Activated effector memory CD4-positive, alpha-beta T cell treated with Interleukin-2 at 50 U/mL for 16 hours (primary cell): ENCODE data around the gene MGARP.
A peak's percentile ranks its signal among the peaks of the same experiment; 100 is the strongest.
"Not testable (repeated sequence)": the region's sequence is repeated elsewhere in the genome, so short reads cannot be mapped to it uniquely, and the experiment has no call there.

Experiments used
- DNase-seq: peaks from one replicate; pipeline ENCODE4 v3.0.0-alpha.2; 2020

The MGARP gene

DNA sequence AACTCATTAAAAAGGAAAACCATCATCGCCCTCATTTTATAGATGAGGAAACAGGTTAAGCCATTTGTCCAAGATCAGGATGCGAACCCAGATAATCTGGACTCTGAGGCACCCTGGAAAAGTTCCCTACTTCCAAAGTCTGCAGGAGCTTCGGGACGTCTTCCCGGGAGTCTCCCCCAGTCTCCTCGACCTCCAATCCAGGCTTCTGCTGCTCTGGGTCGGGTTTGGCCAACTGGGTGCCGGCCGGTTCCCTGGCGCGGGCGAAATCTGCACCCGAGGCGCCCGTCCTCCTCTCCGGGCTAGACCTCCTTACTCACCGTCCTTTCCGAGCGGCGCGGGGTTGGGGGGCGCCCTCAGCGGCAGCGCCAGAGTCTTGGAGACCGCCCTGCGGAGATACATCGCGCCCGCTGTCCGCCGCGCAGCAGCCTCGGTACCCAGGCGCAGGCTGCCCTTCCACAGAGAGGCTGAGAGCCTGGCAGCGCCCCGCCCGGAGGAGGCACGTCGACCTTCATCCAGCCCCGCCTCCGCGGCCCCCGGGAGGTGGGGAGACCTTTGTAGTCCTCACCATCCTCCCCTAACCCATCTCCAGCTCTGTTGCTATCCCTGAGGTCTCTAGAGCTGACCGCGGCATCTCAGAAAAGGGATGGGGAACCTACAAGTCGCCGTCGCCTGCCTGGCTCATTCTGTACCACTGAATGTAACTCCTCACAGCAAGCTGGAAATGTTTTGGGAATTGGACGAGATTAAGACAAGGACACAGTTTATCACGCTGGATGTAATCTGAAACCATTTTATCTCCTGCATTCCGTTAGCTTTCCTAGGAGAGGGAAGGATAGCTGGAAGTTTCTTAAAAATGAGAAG lies at the start of gene MGARP:
Gene MGARP (minus strand): TSS at position 466 of the 861 bp plus-strand sequence. CDS start 67 bp downstream, at position 399.
- DNase-seq: no peak

DNA sequence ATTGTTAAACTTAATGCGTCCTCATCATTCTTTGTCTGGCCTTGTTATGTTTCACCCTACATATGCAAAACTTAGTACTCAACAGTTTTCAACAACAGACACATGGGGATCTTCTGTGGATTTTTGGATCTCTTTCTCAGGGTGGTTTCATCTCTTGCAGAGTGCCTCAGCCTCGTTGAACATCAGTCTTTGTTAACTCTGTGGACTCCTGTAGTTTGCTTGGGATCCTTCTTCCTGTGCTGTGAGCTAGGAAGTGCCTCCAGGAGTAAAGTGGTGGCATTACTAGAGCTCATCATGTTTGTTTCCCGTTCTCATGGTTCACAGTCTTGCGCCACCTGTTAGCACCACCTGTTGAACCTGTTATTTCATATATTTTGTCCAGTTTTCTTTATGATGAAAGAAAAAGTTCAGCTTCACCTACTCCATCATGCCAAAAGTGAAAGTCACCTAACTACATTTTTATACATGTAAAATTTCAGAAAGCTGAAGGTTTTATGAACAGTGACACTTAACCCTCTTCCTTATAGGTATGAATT lies 49.7 kb upstream of the MGARP start:
- DNase-seq: no peak

DNA sequence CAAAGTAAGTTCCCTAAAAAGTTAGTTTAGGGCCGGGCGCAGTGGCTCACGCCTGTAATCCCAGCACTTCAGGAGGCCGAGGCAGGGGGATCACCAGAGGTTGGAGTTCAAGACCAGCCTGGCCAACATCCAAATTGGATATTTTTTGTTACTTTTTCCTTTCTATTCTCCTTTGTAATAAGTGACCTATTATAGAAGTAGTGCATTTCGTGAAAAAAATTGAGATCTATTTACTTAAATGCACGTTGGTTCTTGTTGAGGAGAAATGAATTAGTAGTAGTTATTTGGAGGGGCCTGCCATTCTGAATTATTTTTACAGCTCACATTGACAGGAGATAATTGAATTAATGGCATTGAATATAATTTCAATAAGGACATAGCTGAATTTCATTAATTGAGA lies 44.6 kb upstream of the MGARP start:
- no peak for DNase-seq

DNA sequence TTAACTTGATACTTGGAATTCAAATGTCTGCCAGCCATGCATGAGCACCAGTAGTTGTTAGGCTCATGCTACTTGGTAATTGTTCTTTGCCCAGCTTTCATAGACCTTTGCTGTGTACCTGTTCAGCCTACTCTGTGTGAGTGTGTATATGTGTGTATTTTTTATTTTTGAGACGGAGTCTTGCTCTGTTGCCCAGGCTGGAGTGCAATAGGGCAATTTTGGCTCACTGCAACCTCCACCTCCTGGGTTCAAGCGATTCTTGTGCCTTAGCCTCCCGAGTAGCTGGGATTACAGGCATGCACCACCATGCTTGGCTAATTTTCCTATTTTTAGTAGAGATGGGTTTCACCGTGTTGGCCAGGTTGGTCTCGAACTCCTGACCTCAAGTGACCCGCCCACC lies 42.5 kb upstream of the MGARP start:
- not testable (repeated sequence) for DNase-seq

DNA sequence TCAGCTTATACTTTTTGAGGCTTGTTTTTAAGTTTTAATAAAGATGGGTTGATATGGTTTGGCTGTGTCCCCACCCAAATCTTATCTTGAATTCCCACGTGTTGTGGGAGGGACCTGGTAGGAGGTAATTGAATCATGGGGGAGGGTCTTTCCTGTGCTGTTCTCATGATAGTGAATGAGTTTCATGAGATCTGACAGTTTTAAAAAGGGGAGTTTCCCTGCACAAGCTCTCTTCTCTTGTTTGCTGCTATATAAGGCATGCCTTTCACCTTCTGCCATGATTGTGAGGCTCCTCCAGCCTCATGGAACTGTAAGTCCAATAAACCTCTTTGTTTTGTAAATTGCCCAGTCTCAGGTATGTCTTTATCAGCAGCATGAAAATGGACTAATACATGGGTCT lies 42.0 kb upstream of the MGARP start:
- DNase-seq: not testable (repeated sequence)

DNA sequence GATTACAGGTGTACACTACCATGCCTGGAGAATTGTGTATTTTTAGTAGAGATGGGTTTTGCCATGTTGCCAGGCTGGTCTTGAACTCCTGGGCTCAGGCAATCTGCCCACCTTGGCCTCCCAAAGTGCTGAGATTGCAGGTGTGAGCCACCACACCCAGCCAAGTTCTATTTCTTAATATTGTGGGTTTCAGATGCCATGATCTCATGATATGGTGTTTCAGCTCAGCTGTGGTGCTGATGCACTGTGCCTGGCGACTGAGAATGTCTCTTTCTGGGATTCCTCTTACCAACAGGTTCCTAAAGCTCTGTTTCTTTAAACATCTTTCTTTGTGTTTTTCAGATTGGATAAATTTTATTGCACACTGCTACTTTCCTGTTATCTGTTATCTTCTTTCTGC lies 39.5 kb upstream of the MGARP start:
- DNase-seq: no peak

DNA sequence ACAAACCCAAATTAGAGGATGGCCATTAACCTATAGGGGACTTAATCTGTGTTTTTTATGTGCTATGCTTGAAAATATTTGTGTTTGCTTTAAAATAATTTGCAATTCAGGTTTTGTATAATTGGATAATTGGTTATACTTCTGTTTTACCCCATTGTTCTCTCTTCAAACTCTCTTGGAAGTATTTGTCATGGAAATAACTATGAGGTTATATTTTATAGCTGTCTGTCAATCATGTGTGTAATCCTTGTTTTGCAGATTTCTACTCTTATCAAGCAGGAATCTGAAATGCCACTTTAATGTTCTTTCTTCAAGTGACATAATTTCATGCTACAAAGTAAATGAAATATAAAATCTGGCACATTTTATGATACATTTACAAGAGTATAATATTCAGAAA lies 37.6 kb upstream of the MGARP start:
- no peak for DNase-seq

DNA sequence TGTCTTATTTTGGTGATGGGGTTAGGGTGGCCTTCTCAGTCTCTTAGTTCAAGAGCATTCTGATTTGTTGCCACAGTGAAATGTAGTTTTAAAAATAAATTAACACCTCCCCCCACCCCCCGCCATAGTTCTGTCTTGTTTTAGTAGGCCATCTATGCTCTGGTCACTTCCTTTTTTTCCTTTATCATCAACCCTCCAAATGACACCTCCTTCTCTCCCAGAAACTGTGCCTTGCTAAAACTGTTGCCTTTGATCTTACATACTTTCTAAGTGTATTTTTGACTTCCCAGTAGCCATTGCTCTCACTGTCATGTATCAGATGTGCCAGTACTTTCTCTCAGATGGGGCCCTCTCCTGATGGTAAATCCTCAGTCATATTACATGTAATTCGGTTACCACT lies 36.7 kb upstream of the MGARP start:
- no peak for DNase-seq

DNA sequence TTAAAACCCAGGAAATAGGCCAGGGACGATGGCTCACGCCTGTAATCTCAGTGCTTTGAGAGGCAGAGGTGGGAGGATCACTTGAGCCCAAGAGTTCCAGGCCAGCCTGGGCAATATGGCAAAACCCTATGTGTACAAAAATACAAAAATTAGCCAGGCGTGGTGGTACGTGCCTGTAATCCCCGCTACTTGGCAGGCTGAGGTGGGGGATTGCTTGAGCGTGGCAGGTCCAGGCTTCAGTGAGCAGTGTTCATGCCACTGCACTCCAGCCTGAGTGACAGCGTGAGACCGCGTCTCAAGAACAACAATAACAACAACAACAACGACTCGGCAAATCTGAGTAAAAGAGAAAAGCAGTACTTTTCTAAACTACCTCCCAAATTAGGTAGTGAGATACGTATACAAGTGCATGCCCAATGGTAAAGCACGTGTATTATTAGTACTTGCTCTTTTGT lies 35.2 kb upstream of the MGARP start:
- no peak for DNase-seq

DNA sequence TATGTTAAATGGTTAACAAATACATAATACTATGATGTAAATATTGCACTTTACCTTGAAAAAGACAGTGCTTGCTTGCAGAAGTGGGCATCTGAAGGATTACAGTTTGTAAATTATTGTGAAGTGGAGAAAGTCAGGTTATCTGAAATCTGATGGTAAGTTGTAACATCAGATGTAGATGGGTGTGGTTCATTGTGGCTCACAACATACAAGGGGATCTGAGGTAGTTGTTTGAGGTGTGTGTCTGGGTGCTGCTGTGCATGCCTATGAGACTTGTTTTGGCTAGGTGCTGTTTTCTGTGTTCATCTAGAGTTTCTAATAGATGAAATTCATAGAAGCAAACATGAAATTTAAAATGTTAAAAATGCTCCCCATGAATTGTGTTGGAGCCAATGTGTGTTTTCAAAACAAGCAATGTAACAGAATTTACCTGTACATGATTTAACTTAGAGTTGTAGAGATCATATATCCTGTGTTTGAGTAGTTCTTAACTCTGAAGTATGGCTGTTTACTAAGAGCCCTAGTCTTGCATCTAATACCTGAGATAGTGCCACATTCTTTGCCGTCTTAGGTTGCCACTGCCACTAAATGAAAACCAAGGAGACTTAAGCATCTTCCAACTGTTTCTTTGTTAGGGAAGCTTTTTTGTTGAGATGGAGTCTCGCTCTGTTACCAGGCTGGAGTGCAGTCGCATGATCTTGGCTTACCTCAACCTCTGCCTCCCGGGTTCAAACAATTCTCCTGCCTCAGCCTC lies 34.2 kb upstream of the MGARP start:
- no peak for DNase-seq

DNA sequence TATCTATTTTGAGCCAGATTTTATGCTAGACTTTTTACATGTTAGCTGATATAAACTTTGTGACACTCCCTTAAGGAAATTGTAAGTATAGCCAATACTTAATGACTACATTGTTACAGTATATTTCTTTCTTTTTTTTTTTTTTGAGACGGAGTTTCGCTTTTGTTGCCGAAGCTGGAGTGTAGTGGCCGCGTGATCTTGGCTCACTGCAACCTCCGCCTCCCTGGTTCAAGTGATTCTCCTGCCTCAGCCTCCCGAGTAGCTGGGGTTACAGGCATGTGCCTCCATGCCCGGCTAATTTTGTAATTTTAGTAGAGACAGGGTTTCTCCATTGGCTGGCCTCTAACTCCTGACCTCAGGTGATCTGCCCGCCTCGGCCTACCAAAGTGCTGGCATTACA lies 33.4 kb upstream of the MGARP start:
- not testable (repeated sequence) for DNase-seq

DNA sequence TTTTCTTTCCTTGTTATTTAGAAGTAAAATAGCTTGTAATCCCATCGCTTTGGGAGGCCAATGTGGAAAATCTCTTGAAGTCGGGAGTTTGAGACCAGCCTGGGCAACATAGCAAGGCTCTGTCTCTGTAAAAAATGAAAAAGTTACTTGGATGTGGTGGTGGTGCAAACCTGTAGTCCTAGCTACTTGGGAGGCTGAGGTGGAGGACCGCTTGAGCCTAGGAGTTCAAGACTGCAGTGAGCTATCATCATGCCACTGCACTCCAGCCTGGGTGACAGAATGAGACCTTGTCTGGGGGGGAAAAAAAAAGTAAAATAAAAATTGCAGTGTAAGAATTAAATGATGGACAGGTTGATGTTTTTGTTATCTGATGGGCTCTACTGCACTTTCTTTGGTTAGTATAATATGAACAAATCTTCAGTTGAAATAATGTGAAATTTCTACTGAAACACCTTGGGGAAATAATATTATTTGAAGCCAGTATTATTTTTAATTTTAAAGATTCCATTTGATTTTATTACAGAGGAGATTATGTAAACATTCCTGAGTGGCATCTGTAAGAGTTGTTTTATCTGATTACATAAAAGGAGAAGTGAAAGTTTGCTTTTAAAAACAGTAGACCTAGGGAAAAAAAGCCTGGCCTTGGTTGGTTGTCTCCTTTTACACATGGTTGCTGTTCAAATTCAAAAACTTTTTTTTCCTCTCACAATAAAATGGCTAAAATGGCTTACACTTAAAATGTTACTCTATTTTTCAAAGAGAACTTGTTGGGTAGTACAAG lies 32.7 kb upstream of the MGARP start:
- no peak for DNase-seq

DNA sequence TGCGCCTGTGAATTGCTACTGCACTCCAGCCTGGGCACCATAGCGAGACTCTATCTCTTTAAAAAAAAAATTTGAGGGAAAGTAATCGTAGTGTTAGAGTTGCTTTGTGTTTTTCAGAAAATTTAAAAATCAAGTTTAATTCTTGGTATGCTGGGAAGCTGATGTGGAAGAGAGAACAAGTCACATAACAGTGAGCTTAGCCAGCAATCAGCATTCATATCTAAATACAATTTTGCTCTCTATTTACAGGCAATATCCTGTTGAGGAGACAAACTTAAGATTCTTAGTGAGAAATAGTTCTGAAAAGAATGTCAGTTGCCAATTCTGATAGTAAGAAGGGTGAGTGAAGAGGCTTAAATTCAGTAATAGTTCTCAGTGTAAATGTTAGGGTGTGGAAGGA lies 31.9 kb upstream of the MGARP start:
- no peak for DNase-seq

DNA sequence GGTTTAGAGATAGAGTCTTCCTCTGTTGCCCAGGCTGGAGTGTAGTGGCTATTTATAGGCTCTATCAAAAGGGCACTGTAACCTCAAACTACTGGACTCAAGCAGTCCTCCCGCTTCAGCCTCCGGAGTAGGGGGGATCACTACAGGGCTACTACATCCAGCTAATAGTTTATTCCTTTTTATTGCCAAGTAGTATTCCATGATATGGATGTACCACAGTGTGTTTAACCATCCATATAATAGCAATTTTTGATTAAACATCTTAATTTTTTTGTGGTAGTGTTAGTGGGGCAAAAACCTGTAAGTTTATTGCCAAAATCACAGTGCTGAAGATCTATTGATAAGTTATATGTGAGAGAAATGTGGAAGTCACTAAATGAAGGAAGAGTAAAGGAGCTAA lies 24.9 kb upstream of the MGARP start:
- no peak for DNase-seq

DNA sequence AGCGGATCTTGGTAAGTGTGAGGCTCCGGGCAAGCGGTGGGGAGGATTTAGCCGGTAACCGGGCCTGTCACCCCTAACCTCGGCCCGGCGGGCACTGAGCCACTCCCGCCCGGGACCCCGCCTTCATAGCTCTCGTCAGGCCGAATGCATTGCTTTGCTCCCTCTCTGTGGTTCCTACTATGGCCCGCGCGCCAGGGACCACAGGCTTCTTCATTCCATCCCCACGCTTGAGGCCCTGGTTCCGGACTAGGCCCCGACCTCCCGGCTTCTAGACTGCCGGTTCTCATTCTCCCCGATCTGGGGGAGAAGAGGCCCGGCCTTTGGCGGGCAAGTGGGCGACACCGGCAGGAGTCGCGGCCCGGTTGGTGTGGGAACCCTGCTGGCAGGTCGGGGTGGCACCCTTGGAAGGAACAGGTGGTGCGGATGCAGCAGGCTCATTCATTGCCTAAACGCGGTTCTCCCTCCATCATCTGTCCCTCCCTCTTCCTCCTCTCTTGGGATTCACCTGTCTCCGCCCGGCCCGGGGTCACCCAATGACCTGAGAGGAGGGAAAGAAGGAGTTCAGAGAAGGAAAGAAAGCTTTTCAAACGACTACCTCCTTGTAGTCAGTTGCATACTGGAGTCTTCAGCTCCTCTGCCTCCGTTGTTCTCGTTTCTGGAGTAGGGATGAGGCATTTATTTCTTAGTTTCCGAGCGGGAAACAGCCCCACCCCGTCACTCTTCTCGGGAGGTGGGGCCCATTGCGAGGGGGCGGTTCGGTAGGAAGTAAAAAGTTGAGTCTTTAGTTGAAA lies 22.0 kb upstream of the MGARP start, which contains the start of gene NDUFC1:
Gene NDUFC1 (minus strand): TSS at position 657 of the 791 bp plus-strand sequence. CDS start 6,679 bp downstream, outside the sequence.
- DNase-seq: peak; percentile 51

DNA sequence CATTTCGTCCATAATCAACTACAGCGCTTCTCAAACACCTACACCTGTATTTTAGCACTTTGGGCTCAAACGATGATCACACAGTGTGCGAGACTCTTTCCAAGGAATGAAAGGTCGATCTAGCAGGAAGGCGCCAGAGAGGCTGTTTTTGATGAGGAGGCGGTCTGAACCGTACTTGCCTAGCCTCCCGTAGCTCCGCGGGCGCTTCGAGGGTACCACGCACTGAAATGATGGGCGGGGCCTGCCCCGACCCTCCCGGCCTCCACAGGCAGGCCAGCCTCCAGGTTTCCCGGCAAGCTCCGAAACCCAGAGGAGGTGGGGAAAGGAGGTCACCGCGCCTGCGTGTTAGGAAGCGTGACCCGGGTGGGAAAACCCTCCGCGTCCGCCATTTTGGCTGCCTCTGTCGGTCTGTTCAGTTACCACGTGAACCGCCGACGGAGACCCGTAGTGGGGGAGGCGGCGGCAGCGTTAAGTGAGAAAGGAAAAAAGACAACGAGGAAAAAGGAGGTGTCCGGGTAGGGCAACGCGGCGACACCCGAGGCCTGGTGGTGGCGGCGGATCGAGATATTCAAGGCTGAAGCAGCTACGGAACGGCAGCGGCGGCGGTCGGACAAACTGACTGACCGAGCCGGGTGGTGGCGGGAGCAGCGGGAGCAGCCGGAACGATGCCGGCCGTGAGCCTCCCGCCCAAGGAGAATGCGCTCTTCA lies 21.2 kb upstream of the MGARP start, which contains the start of gene NAA15:
Gene NAA15 (plus strand): TSS at position 393 of the 708 bp plus-strand sequence. CDS start 273 bp downstream, at position 666.
- DNase-seq: peak; percentile 96

DNA sequence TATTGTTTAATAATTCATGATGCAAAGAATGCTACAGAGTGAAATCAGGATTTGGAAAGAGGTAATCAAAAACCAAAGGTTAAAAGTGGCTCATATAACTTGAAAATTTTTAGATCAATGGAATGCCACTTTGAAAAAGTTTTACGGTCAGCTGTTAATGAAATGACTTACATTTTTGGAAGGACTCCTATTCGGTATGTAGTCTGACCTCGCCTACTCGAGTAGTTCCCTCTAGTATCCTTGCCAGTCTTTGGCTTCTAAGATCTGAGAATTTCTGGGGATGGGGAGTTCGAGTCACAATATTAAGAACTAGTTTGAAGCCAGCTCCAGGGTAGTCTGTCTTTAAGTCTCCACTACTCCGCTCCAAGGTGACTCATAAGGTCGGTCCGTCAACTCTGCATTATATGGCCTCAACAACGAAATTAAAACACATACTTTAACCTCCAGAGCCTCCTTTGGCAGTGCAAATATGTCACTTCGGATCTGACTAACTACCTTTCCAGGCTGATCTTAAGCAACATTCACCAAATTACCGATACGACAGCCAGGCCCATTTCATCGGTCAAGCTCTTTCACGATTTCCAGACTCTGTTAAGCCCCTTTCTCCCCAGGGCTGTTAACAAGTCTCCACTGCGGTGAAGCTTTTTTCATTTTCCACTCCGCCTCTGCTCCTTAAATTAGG lies 20.5 kb upstream of the MGARP start:
- no peak for DNase-seq

DNA sequence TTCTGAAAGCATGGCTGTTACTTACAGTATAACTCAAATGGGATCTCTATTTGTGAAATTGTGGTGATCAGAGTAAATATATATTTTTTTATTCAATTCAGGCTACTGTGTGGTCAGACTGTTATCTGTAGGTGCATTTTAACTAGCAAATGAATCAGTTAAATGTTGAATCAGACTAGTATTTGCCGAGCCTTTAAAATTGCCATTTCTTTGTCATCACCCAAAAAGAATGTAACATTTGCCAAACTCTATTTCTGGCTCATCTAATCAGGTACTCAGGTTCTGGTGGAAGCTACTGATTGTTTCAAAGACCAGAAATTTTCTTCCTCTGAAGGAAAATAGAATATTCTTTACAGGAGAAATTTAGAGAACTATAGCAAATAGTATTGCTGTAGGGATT lies 19.5 kb upstream of the MGARP start:
- DNase-seq: no peak

DNA sequence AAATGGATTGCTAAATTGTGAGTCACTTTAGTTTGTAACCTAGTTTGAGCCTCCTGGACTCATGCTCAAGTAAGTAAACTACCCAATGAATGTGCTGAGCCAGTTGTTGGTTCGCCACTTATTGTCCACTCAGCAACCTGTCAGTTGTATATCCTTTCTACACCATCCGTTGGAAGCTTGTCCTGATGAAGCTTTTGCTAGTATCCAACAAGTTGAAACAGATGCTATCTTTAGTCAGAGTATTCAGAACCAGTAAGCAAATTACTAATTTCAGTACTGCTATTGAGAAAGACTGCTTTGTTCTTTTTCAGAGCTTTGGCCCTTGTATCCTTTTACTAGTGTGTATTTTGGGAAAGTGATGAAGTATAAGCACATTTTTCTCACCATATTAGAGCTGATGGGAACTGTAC lies 17.0 kb upstream of the MGARP start:
- no peak for DNase-seq

DNA sequence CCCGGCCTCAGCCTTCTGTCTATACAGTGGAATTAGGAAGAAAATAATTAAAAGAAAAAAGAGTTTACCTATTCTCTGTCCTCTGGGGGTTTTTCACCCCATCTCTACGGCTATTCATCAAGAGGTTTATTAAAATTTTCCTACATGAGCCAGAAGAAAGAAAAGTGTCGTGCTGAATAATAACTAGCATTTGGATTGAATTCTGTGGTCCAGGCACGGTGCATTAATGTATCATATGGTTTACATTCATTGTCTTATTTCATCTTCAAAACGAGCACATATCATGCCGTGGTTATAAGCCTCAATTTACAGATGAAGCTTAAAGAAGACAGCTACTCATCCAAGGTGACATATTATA lies 15.9 kb upstream of the MGARP start:
- DNase-seq: no peak
